ENCODE data around the gene SECTM1. TPM values are rescaled to one million over a fixed set of nuclear protein-coding genes. Genes with fewer than 3 reads are reported as not detected.
"Not testable (repeated sequence)": the region's sequence is repeated elsewhere in the genome, so short reads cannot be mapped to it uniquely, and the experiment has no call there.

SECTM1 gene
- total RNA-seq, 4 donors from 2014 or later: 19.8 to 35.5 (median 30.7) TPM

- TF ChIP-seq, protein P1, sequence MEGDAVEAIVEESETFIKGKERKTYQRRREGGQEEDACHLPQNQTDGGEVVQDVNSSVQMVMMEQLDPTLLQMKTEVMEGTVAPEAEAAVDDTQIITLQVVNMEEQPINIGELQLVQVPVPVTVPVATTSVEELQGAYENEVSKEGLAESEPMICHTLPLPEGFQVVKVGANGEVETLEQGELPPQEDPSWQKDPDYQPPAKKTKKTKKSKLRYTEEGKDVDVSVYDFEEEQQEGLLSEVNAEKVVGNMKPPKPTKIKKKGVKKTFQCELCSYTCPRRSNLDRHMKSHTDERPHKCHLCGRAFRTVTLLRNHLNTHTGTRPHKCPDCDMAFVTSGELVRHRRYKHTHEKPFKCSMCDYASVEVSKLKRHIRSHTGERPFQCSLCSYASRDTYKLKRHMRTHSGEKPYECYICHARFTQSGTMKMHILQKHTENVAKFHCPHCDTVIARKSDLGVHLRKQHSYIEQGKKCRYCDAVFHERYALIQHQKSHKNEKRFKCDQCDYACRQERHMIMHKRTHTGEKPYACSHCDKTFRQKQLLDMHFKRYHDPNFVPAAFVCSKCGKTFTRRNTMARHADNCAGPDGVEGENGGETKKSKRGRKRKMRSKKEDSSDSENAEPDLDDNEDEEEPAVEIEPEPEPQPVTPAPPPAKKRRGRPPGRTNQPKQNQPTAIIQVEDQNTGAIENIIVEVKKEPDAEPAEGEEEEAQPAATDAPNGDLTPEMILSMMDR (IDR thresholded peaks at IDR 0.05): no peak
- DNase-seq (ENCODE audit: low spot score): no peak
- no peak for ATAC-seq (ENCODE audit: low FRiP score)
Observed at GRCh38 chr17:82348866-82349265, 15.3 kb upstream of the SECTM1 start.

DNA sequence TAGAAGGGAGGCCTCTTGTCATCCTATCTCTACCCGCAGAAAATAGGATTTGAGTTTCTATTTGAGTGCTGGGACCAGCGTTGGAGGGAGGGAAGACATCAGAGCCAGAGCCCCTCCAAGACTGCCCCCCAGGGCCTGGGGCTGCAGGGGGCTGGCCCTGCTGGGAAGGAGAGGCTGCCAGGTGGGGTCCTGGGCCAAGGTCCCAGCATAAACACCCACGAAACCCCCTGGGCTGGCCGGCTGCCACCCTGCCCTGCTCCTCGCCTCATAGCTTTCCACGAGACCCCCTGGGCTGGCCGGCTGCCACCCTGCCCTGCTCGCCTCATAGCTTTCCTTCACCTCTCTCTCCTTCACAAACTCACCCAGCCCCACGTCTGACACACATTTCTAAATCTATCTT lies 14.9 kb upstream of the SECTM1 start:
- ATAC-seq (ENCODE audit: low FRiP score) (no peak), DNase-seq (ENCODE audit: low spot score) (no peak)
- TF ChIP-seq, protein P1 (IDR thresholded peaks at IDR 0.05): no peak

DNA sequence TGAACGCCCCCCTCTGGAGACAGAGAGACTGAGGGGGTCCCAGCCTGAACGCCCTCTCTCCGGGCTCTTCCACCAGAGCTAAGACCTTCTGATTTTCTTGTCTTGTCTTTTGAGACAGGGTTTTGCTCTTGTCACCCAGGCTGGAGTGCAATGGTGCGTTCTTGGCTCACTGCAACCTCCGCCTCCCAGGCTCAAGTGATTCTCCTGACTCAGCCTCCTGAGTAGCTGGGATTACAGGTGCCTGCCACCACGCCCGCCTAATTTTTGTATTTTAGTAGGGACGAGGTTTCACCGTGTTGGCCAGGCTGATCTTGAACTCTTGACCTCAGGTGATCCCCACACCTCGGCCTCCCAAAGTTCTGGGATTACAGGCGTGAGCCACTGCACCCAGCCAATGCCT lies 14.4 kb upstream of the SECTM1 start:
- not testable (repeated sequence) for DNase-seq (ENCODE audit: low spot score); ATAC-seq (ENCODE audit: low FRiP score)

DNA sequence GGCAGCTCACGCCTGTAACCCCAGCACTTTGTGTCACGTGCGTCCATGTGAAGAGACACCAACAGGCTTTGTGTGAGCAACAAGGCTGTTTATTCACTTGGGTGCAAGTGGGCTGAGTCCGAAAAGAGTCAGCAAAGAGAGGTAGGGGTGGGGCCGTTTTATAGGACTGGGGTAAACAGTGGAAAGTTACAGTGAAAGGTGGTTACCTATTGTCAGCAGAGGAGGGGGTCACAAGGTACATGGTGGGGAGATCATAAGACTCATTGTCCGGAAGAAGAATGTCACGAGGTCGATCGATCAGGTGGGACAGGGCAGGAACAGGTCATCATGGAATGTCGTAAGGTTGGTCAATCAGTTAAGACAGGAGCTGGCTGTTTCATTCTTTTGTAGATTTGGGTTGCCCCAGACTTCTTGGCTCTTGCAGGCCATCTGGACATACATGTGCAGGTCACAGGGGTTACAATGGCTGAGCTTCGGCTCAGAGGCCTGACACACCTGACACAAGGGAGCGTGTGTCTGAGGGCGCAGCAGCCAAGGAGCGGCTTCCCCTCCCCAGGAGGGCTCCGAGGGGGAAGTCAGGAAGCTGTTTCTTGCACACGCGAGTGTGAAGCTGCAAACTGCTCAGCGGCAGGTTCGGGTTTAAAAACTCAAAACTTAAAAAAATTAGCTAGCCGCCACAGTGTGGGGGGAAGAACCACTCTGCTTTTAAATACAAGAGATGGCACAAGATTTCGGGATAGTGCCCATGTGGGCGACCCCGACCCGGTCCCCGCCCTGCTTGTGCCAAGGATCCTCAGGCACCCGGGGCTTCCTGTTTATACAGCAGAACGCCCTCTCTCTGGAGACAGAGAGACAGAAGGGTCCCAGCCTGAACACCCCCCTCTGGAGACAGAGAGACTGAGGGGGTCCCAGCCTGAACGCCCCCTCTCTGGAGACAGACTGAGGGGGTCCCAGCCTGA lies 13.1 kb upstream of the SECTM1 start:
- ATAC-seq (ENCODE audit: low FRiP score) (no peak), DNase-seq (ENCODE audit: low spot score) (no peak)
- TF ChIP-seq, protein P1 (IDR thresholded peaks at IDR 0.05): no peak

- TF ChIP-seq, protein P1 (IDR thresholded peaks at IDR 0.05): no peak
- ATAC-seq (ENCODE audit: low FRiP score): no peak
- no peak for DNase-seq (ENCODE audit: low spot score)
Observed at GRCh38 chr17:82345151-82345976, 11.8 kb upstream of the SECTM1 start.

- no peak for ATAC-seq (ENCODE audit: low FRiP score)
- TF ChIP-seq, protein P1 (IDR thresholded peaks at IDR 0.05): no peak
- DNase-seq (ENCODE audit: low spot score): no peak
Observed at GRCh38 chr17:82344175-82344907, 10.8 kb upstream of the SECTM1 start.

DNA sequence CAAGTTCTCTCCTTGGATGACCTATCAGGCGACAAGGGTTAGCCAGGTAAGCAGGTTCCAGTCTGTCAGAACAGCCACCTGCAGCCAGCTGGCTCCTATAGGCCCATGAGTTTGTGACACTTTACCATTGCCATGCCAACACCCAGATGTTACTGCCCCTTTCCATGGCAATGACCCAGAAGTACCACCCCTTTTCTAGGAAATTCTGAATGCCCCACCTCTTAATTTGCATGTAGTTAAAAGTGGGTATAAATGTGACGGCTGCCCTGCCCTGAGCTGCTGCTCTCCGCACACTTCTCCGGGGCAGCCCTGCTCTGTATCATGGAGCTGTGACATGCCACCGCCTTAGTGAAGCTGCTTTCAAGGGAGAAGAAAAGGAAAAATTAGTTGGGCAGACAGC lies 10.0 kb upstream of the SECTM1 start:
- TF ChIP-seq, protein P1 (IDR thresholded peaks at IDR 0.05): no peak
- ATAC-seq (ENCODE audit: low FRiP score): no peak
- DNase-seq (ENCODE audit: low spot score): no peak

Measured in omental fat pad (tissue), 4 donors.